ENCODE data around the gene RRAGD. TPM values are rescaled to one million over a fixed set of nuclear protein-coding genes. Genes with fewer than 3 reads are reported as not detected.

RRAGD gene
- total RNA-seq, 1 experiment from 2014 or later = 1.3 TPM

DNA sequence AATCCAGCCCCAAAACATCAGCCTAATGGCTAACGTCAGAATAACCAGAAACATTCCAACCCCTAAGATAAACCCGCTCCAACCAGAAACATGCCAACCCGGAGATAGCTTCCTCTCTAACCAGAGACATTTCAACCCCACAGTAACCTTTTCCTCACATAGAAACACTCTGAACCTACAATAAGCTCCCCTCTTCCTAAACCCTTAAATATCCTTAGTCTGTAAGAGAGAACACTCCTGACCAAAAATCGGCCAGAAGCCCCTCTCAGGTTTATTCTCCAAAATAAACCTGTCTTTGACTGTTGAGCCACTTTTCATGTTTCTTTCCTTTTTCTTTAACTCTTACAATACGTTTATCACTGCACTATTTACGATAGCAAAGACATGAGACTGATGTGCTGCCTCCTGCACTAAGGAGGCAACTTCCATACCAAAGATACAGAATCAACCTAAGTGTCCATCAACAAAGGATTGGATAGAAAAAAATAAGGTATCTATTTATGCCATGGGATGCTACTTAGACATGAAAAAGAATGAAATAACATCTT is 92.0 kb downstream of the RRAGD start:
- Mint-ChIP-seq H3K4me1 (ENCODE audit: low read depth, unreplicated experiment) (peaks cover 15% of the 10 kb centered on the region), H3K4me3 (ENCODE audit: low read depth, unreplicated experiment) (no peak overlapping the region), H3K27ac (ENCODE audit: unreplicated experiment) (no peak overlapping the region), H3K36me3 (ENCODE audit: insufficient read depth, unreplicated experiment) (no peaks in the 10 kb centered on the region), H3K27me3 (ENCODE audit: unreplicated experiment) (no peaks in the 10 kb centered on the region), H3K9me3 (ENCODE audit: low read depth, unreplicated experiment) (peaks cover 8% of the 10 kb centered on the region)
- intact Hi-C loops (cut with micrococcal nuclease; ENCODE audit: unreplicated experiment) = no loop called here
- no TSS peak for BruUV-seq (replicated peaks)
- CTCF ChIA-PET = no interaction called here
- TF ChIP-seq, protein P1, sequence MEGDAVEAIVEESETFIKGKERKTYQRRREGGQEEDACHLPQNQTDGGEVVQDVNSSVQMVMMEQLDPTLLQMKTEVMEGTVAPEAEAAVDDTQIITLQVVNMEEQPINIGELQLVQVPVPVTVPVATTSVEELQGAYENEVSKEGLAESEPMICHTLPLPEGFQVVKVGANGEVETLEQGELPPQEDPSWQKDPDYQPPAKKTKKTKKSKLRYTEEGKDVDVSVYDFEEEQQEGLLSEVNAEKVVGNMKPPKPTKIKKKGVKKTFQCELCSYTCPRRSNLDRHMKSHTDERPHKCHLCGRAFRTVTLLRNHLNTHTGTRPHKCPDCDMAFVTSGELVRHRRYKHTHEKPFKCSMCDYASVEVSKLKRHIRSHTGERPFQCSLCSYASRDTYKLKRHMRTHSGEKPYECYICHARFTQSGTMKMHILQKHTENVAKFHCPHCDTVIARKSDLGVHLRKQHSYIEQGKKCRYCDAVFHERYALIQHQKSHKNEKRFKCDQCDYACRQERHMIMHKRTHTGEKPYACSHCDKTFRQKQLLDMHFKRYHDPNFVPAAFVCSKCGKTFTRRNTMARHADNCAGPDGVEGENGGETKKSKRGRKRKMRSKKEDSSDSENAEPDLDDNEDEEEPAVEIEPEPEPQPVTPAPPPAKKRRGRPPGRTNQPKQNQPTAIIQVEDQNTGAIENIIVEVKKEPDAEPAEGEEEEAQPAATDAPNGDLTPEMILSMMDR (IDR thresholded peaks at IDR 0.05; ENCODE audit: unreplicated experiment) = no peak
- DNase-seq = no peak

DNA sequence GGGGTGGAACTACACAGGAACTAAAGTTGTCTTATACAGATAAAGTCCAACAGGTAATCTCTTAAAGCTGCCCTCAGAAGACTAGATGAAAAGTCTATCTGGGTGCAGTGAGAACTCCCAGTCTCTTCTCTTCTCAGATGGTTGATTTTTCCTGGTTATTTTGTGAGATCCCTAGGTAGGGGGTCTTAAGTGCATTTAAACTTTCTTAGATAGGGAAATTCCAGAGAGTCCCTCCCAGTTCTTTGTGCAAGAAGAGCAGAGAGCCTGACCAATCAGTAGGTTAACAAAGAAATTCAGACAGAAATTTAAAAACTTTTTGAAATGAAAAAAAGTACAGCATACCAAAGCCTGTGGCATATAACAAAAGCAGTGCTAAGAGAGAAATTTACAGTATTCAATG is 95.0 kb downstream of the RRAGD start:
- peaks cover 8% of the 10 kb centered on the region for H3K9me3 Mint-ChIP-seq (ENCODE audit: low read depth, unreplicated experiment)
- no peaks in the 10 kb centered on the region for H3K36me3 Mint-ChIP-seq (ENCODE audit: insufficient read depth, unreplicated experiment)
- intact Hi-C loops (cut with micrococcal nuclease; ENCODE audit: unreplicated experiment) = no loop called here
- H3K27ac Mint-ChIP-seq (ENCODE audit: unreplicated experiment) = no peak overlapping the region
- no peak for DNase-seq
- peaks cover 4% of the 10 kb centered on the region for H3K4me1 Mint-ChIP-seq (ENCODE audit: low read depth, unreplicated experiment)
- BruUV-seq (replicated peaks) = no TSS peak
- CTCF ChIA-PET = no interaction called here
- TF ChIP-seq, protein P1 (IDR thresholded peaks at IDR 0.05; ENCODE audit: unreplicated experiment) = no peak
- no peak overlapping the region for H3K4me3 Mint-ChIP-seq (ENCODE audit: low read depth, unreplicated experiment)
- no peaks in the 10 kb centered on the region for H3K27me3 Mint-ChIP-seq (ENCODE audit: unreplicated experiment)

DNA sequence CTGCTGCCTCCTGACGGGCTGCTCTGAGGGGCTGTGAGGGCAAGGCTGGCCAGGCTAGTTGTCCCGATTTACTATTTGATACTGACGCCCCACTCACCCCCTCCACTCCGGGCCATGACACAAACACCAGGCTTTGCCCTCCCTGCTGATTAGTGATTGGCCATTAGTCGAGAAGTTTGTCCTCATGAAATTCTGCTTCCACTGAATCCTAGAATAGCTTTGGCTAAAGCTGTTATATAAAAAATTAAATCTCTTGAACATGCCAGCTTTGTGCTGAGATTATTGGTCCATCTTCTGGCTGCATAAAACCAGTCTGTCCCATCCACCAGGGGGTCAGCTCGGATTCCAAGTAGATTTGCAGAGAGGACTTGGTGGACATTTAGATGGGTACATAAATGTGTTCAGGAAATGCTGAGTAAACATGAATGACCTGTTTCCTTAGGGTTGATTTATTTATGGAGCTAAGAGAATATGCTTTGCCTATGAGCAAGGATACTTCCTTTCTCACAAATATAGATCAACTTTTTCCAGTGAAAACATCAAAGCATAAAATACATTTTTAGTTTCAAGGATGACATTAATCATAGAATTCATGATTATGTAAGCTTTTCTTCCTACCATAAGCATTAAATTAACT is 96.7 kb downstream of the RRAGD start, which contains the start of gene GABRR2:
Gene GABRR2 (minus strand): TSS at position 51 of the 637 bp plus-strand sequence. CDS start 134 bp downstream, outside the sequence.
- H3K27ac Mint-ChIP-seq (ENCODE audit: unreplicated experiment) = no peak within 1 kb of the TSS

DNA sequence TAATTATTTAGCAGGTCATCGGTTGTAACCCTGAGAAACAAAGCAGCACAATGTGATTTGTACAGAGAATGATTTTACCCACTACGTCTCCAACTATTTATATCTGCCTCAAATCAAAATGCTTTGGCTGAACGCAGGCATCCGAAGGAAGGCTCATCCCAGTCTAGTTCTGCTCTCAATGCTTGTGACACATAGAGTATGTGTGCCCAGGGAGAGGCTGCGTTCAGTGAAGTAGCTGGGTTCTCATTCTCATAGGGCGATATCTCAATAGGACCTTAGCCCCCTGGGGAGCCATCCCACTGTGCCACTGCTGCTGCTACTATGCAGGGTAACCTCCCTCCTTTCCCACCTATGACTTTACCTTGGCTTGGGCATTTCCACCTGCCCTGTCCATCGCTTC is 97.4 kb downstream of the RRAGD start:
- BruUV-seq (replicated peaks) = no TSS peak
- no peaks in the 10 kb centered on the region for H3K36me3 Mint-ChIP-seq (ENCODE audit: insufficient read depth, unreplicated experiment)
- H3K27me3 Mint-ChIP-seq (ENCODE audit: unreplicated experiment) = no peaks in the 10 kb centered on the region
- H3K27ac Mint-ChIP-seq (ENCODE audit: unreplicated experiment) = no peak overlapping the region
- CTCF ChIA-PET = interaction anchor here (0.6 kb wide), 1 partner anchor 408 kb away, joined by 6 read pairs; no protein-coding TSS in a partner anchor
- intact Hi-C loops (cut with micrococcal nuclease; ENCODE audit: unreplicated experiment) = loop anchor here (5.0 kb wide), 1 partner anchor 53 kb away; no protein-coding TSS in a partner anchor
- DNase-seq = no peak
- TF ChIP-seq, protein P1 (IDR thresholded peaks at IDR 0.05; ENCODE audit: unreplicated experiment) = no peak
- peaks cover 2% of the 10 kb centered on the region for H3K9me3 Mint-ChIP-seq (ENCODE audit: low read depth, unreplicated experiment)
- H3K4me1 Mint-ChIP-seq (ENCODE audit: low read depth, unreplicated experiment) = peaks cover 28% of the 10 kb centered on the region
- H3K4me3 Mint-ChIP-seq (ENCODE audit: low read depth, unreplicated experiment) = no peak overlapping the region

More for the DNA sequence above, 96.7 kb downstream of the RRAGD start, which contains the start of gene GABRR2:
- no peaks in the 10 kb centered on the region for H3K27me3 Mint-ChIP-seq (ENCODE audit: unreplicated experiment)
- TF ChIP-seq, protein P1 (IDR thresholded peaks at IDR 0.05; ENCODE audit: unreplicated experiment) = no peak
- H3K36me3 Mint-ChIP-seq (ENCODE audit: insufficient read depth, unreplicated experiment) = no peaks in the 10 kb centered on the region
- CTCF ChIA-PET = interaction anchor here (0.6 kb wide), 1 partner anchor 408 kb away, joined by 6 read pairs; no protein-coding TSS in a partner anchor
- H3K4me1 Mint-ChIP-seq (ENCODE audit: low read depth, unreplicated experiment) = peaks cover 21% of the 10 kb centered on the region
- intact Hi-C loops (cut with micrococcal nuclease; ENCODE audit: unreplicated experiment) = no loop called here
- no TSS peak for BruUV-seq (replicated peaks)
- peaks cover 6% of the 10 kb centered on the region for H3K9me3 Mint-ChIP-seq (ENCODE audit: low read depth, unreplicated experiment)
- H3K4me3 Mint-ChIP-seq (ENCODE audit: low read depth, unreplicated experiment) = no peak within 1 kb of the TSS
- DNase-seq = no peak

Other genes with a start within 250 kb of the RRAGD start
- not detected in 2 replicates for gene GABRR1, start 194.9 kb downstream of the RRAGD start, total RNA-seq (2022)
- gene GABRR2, start 97.0 kb downstream of the RRAGD start, total RNA-seq (2022) = 0.32 and 0.78 TPM in 2 replicates
- 16.6 and 18.7 TPM in 2 replicates for gene UBE2J1, start 59.6 kb downstream of the RRAGD start, total RNA-seq (2022)
- gene ANKRD6, start 20.9 kb upstream of the RRAGD start, total RNA-seq (2022) = 14.7 and 18.0 TPM in 2 replicates
- 36.8 and 37.6 TPM in 2 replicates for gene LYRM2, start 226.5 kb upstream of the RRAGD start, total RNA-seq (2022)

Data from Calu3 (cell line).